ENCODE data around the gene ELOB. TPM values are rescaled to one million over a fixed set of nuclear protein-coding genes. Genes with fewer than 3 reads are reported as not detected.

ELOB gene
- total and polyA plus RNA-seq, 10 of the 15 experiments (the other 5 are each of a cell fraction or from before 2014, with no cell fraction given): 86.9 to 823 (median 263) TPM

GRCh38 chr16:2749476-2749875 lies 27.6 kb downstream of the ELOB start:
- Histone ChIP-seq H3K9me3 (replicated peaks; ENCODE audit: control insufficient read depth, insufficient read depth, low read length) (no peaks in the 10 kb centered on the region; the same call in 2 of the 3 replicates), H3K4me1 (ENCODE audit: control insufficient read depth, insufficient read depth, low read length) (peaks cover 11% of the 10 kb centered on the region; the same call in 1 of the 2 replicates), H3K79me2 (ENCODE audit: control insufficient read depth, insufficient read depth, low read length) (peaks cover 33% of the 10 kb centered on the region), H2AFZ (ENCODE audit: control insufficient read depth, low read depth, low read length) (no peak overlapping the region), H4K20me1 (ENCODE audit: control insufficient read depth, insufficient read depth) (peaks cover 8% of the 10 kb centered on the region), H3K27ac (ENCODE audit: control insufficient read depth, insufficient read depth) (no peak overlapping the region), H3K27me3 (replicated peaks in 1 of 2; ENCODE audit: control insufficient read depth in 2 of 2, insufficient read depth in 2 of 2, low read length in 1 of 2) (no peaks in the 10 kb centered on the region), H3K9ac (ENCODE audit: control insufficient read depth, insufficient read depth, low read length) (no peak overlapping the region), H3K4me2 (ENCODE audit: control insufficient read depth, insufficient read depth) (no peak overlapping the region), H3K4me3 (no peak overlapping the region), H3K36me3 (ENCODE audit: control insufficient read depth in 2 of 2, insufficient read depth in 2 of 2, low read length in 1 of 2) (no peaks in the 10 kb centered on the region)
- intact Hi-C loops (cut with micrococcal nuclease; ENCODE audit: unreplicated experiment) (no loop called here), in situ Hi-C loops (cut with MboI) (no loop called here)
- no peak for ATAC-seq
- CTCF ChIA-PET: no interaction called here
- POLR2A ChIA-PET: no interaction called here
- RAD21 ChIA-PET (ENCODE audit: unreplicated experiment): no interaction called here
- FAIRE-seq: no peak
- 87% methylated on average over 5 of the region's 5 CpGs for WGBS (ENCODE audit: insufficient coverage, insufficient replicate concordance, low lambda C conversion rate, missing lambda C conversion rate)
- no TSS peak for BruUV-seq (replicated peaks)
- no peak for DNase-seq (ENCODE audit: low read depth, low spot score)
- SMC1A ChIA-PET (ENCODE audit: uncharacterized antibody, unreplicated experiment): interaction anchor here (0.6 kb wide), 1 partner anchor 936 kb away, joined by 3 read pairs; no protein-coding TSS in a partner anchor
- TF ChIP-seq CTCF (IDR thresholded peaks at IDR 0.05 in 2 of 3, conservative IDR thresholded peaks at IDR 0.05 in 1 of 3; ENCODE audit: control insufficient read depth in 2 of 3, extremely low read depth in 1 of 3, insufficient read depth in 1 of 3, low read depth in 3 of 3, low read length in 3 of 3) (no peak), ATF3 (IDR thresholded peaks at IDR 0.05; ENCODE audit: borderline replicate concordance, extremely low read depth, low read depth, low read length) (no peak), PML (IDR thresholded peaks at IDR 0.05; ENCODE audit: low read length) (no peak), POU2F2 (IDR thresholded peaks at IDR 0.05; ENCODE audit: borderline replicate concordance, low read depth, low read length) (no peak), HSF1 (IDR thresholded peaks at IDR 0.05; ENCODE audit: low read depth, low read length) (no peak), GABPA (IDR thresholded peaks at IDR 0.05; ENCODE audit: low read depth) (no peak), E4F1 (IDR thresholded peaks at IDR 0.05; ENCODE audit: borderline replicate concordance, partially characterized antibody) (no peak), EZH2 (IDR thresholded peaks at IDR 0.05; ENCODE audit: borderline replicate concordance, control insufficient read depth, low read depth, low read length) (no peak), ETV6 (conservative IDR thresholded peaks at IDR 0.05 in 1 of 2, IDR thresholded peaks at IDR 0.05 in 1 of 2; ENCODE audit: borderline replicate concordance in 1 of 2, low read depth in 1 of 2) (no peak), USF2 (IDR thresholded peaks at IDR 0.05; ENCODE audit: borderline replicate concordance, low read depth, low read length) (no peak), NKRF (conservative IDR thresholded peaks at IDR 0.05) (no peak), STAT1 (conservative IDR thresholded peaks at IDR 0.05) (no peak), BACH1 (IDR thresholded peaks at IDR 0.05; ENCODE audit: borderline replicate concordance) (no peak), ZSCAN29 (IDR thresholded peaks at IDR 0.05) (no peak)
